ENCODE results near the gene DNM3.

- no peak for TF ChIP-seq CTCF (IDR thresholded peaks at IDR 0.05; ENCODE audit: extremely low read depth in 1 of 2, insufficient read depth in 1 of 2, low read depth in 1 of 2, low read length in 2 of 2)
- no peak for TF ChIP-seq POLR2AphosphoS5 (IDR thresholded peaks at IDR 0.05; ENCODE audit: insufficient read depth, low read depth, low read length)
- no peak for TF ChIP-seq MYC (IDR thresholded peaks at IDR 0.05; ENCODE audit: low read depth, low read length)
- no peak for TF ChIP-seq JUN (IDR thresholded peaks at IDR 0.05; ENCODE audit: borderline replicate concordance, insufficient read depth, insufficient read length, low read depth)
- no peak for TF ChIP-seq EZH2 (IDR thresholded peaks at IDR 0.05; ENCODE audit: borderline replicate concordance, low read depth, low read length, severe bottlenecking)
- TF ChIP-seq FOS (IDR thresholded peaks at IDR 0.05; ENCODE audit: borderline replicate concordance, insufficient read depth, low read length), result no peak
- no peak for TF ChIP-seq POLR2A (IDR thresholded peaks at IDR 0.05; ENCODE audit: low read depth, low read length)
These were observed 306.2 kb downstream of the DNM3 start for GRCh38 chr1:172147541-172147940.
